COLO668 (cell line): ENCODE results near the gene ARHGAP9.
"Not testable (repeated sequence)": the region's sequence is repeated elsewhere in the genome, so short reads cannot be mapped to it uniquely, and the experiment has no call there.

Experiments used
- DNase-seq: peaks from one replicate; lab custom pipeline; 2025; ENCODE audit not compliant: unreplicated experiment; lab: John Stamatoyannopoulos, UW

Gene ARHGAP9

GRCh38 chr12:57495051-57495701 is 15.5 kb upstream of the ARHGAP9 start:
- DNase-seq: not testable (repeated sequence)

GRCh38 chr12:57491393-57492280 is 12.0 kb upstream of the ARHGAP9 start:
- DNase-seq: no peak

- DNase-seq: no peak
Observed at GRCh38 chr12:57490126-57490525, 10.5 kb upstream of the ARHGAP9 start.

GRCh38 chr12:57489157-57489641 is 9.5 kb upstream of the ARHGAP9 start:
- DNase-seq: no peak

GRCh38 chr12:57488402-57489156 is 8.9 kb upstream of the ARHGAP9 start:
- no peak for DNase-seq

GRCh38 chr12:57487597-57488401 is 8.1 kb upstream of the ARHGAP9 start, which contains the start of gene MARS1:
TSS of gene MARS1 (plus strand) at chr12:57488068. CDS start at chr12:57488091, 23 bp downstream.
- DNase-seq: peak; percentile 89

- no peak for DNase-seq
Observed at GRCh38 chr12:57487055-57487596, 7.5 kb upstream of the ARHGAP9 start.

DNA sequence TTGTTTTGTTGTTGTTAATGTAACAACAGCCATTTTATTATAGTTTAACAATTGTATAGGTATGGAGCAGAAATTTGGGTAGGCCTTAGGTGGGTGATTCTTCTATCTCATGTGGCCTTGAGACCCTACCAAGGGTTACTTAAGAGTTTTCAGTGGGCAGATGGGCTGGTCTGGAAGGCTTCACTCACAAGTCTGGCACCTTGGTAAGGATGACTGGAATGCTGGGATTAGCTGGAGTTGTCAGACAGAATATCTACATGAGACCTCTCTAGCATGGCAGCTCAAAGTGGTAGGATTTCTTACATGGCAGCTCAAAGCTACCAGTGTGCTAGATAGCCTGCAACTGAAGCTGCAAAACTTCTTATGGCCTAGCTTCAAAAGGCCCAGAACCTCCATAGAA is 6.0 kb upstream of the ARHGAP9 start:
- DNase-seq: no peak

DNA sequence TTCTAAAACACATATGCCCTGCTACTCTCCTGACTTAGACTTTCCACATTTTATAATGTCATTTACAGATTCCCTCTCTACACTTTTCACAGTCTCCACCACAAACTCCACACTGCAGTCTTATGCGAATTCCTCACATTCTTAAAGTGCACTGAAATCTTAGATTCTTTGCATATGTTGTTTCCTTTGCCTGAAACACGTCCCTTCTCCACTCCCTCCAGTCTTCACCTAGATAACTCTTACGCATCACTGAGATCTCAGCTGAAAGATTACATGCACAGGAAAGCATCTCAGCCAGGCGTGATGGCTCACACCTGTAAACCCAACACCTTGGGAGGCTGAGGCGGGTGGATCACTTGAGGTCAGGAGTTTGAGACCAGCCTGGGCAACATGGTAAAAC is 3.8 kb upstream of the ARHGAP9 start:
- no peak for DNase-seq

DNA sequence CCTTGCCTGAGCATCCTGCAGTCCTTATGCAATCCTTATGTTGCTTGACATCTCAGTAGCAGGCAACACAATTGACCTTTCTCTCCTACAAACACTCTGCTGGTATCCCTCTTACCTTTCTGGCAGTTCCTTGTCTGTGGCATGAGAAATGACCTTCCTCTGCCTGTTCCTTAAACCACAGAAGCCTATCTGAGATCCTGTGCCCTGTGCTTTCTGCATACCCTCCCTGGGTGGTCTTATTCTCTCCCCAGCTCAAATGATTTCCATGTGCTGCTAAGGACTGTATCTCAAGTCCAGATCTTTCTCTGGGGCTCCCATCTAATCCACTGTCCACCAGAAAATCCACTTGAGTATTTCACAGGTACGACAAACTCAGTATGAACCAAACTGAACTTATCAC is 2.0 kb upstream of the ARHGAP9 start:
- DNase-seq: no peak

GRCh38 chr12:57479043-57479375 is 657 bp downstream of the ARHGAP9 start:
- DNase-seq: no peak

GRCh38 chr12:57477710-57478681 is 1.7 kb downstream of the ARHGAP9 start:
- no peak for DNase-seq

DNA sequence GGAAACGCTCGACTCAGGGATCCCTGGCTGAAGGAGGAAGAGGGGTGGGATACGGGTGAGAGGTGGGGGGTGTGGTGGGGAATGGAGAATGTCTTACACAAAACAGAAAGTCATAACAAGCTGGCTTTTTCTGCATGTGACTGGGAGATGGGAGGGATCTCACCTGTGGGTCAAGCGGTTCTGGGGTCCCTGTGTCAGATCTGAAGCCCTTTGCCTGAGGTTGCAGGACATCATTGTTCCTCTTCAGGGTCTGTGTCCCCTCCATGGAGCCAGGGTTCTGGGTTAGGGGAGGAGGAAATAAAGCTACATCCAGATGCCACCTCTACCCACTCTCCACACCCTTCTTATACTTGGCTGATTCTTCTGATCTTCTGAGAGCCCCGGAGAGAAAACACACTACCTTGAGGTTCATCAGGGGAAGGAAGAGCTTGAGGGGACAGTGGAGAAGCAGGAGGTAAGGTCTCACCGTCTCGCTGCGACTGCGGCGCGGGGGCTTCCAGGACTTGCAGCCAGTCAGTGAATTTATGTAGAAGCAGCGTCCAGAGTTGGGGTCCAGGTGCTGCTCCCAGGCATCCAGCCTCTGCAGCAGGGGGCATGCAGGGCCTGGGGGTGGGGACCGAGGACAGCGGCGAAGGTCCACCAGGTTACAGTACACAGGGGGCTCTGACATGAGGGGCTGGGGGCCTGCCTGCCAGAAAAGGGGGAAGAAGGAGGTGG is 2.5 kb downstream of the ARHGAP9 start:
- no peak for DNase-seq

DNA sequence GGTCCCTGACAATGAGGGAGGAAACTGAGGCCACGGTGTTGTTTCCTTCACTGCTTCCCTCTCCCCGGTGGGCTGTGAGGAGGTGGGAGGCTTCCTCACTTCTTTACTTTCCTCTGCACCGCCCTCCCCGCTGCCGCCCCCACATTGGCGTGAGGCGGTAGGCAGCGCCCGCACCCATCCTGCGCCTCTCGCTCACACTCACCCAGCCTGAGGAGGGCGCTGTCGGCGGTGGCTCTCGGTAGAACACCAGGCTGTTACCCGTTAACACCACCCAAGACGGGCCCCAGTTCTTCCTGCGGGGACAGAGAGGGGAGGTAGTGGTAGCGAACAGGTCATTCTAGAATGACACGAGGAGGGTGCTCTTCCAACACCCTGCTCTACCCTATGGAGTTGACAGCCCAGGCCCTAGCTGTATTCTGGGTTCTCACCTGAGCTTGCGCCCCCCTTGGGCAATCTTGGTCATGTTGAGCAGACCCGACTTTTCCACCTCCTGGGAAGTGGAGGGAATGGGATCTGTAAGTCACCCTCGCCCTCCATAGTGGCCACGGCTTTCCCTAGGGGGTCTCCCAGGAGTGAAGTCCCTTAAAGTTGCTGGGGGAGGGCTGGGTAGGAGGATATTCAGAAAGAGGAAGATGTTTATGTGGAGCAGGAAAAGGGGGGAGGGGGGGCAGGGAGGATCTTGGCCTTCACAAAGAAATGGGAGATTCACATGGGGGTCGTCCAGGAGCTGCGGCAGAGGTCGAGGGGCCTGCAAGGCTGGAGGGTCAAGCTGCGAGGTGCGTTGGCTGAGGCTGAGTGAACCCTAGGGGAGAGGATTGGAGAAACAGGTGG is 3.3 kb downstream of the ARHGAP9 start:
- no peak for DNase-seq

DNA sequence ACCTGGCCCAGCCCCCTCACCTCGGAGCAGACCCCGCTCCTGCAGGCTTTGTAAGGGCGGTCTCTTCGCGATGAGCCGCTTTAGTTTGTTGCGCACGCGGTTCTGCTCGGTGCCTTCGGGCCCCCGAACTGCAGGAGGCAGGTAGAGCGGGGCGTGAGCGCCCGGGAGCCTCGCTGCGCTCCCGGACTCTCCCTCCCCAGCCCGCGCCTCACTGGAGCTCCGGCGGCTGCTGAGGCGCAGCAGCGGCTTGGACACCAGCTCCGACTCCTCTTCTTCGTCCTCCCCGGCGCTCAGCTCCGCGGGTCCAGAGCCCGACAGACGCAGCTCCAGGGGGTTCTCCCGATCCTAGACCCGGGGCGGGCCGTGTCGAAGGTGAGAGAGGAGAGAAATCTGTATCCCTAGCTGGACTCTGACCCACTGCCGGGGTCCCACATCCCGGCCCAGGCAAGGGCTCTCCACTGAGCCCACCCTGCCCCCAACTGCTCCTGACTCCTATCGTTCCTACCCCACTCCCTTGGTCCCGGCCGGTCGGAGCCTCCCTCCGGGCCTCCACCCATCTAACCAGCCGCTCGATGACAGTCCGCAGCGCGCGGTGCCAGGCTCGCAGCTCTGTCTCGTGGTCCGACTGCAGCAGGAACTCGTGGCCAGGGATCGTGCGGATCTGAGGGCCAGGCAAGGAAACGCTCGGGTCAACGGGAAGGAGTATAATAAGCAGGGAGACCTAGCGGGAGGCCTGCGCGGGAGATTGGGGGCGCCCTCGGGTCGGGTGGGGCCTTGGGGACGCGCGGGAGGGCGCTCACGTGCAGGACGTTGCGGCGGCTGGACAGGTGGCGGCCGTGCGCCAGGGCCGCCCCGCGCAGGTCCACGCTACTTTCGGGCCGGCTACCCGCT is 4.2 kb downstream of the ARHGAP9 start:
- DNase-seq: no peak

- no peak for DNase-seq
Observed at GRCh38 chr12:57474862-57475261, 4.8 kb downstream of the ARHGAP9 start.

GRCh38 chr12:57474430-57474829 is 5.2 kb downstream of the ARHGAP9 start:
- DNase-seq: no peak
